KMS-11 (cell line): ENCODE data around the gene BCL2L14.
A peak's percentile ranks its signal among the peaks of the same experiment; 100 is the strongest.

ENCODE experiments used
- H2AFZ ChIP-seq: fragments of 200-600 bp; sonication (generic); 2 replicates; pipeline ENCODE4 v1.6.1; 2016; ENCODE audit warnings: antibody characterized with exemption, mixed run types, low read depth
- H3K27ac ChIP-seq: fragments of 200-600 bp; sonication (generic); 2 replicates; pipeline ENCODE4 v1.6.1; 2016; ENCODE audit warnings: mild to moderate bottlenecking, mixed run types
- H3K27me3 ChIP-seq: fragments of 200-600 bp; sonication (generic); 2 replicates; pipeline ENCODE4 v1.6.1; 2017; ENCODE audit warnings: mild to moderate bottlenecking, low read depth, mixed run types, moderate library complexity; ENCODE audit not compliant: insufficient read depth
- H3K36me3 ChIP-seq: fragments of 200-600 bp; sonication (generic); 2 replicates; pipeline ENCODE4 v1.6.1; 2017; ENCODE audit warnings: mild to moderate bottlenecking, mixed run types; ENCODE audit not compliant: insufficient read depth
- H3K4me1 ChIP-seq: fragments of 200-600 bp; sonication (generic); 2 replicates; pipeline ENCODE4 v1.6.1; 2016; ENCODE audit warnings: mild to moderate bottlenecking, low read depth, mixed run types; ENCODE audit not compliant: poor library complexity, severe bottlenecking
- H3K4me2 ChIP-seq: fragments of 200-600 bp; sonication (generic); 2 replicates; pipeline ENCODE4 v1.7.0; 2016; ENCODE audit warnings: mild to moderate bottlenecking, mixed run types
- H3K4me3 ChIP-seq: fragments of 200-600 bp; sonication (generic); IDR thresholded peaks from 2 replicates; pipeline ENCODE4 v1.6.1; 2017; ENCODE audit warnings: low read depth, low read length, mixed read lengths; ENCODE audit not compliant: insufficient read depth
- H3K79me2 ChIP-seq: fragments of 200-600 bp; sonication (generic); 2 replicates; pipeline ENCODE4 v1.6.1; 2016; ENCODE audit warnings: low read depth, mixed run types; ENCODE audit not compliant: insufficient read depth
- H3K9ac ChIP-seq: fragments of 200-600 bp; sonication (generic); 2 replicates; pipeline ENCODE4 v1.6.1; 2016; ENCODE audit warnings: mild to moderate bottlenecking, mixed run types
- H4K20me1 ChIP-seq: fragments of 200-600 bp; sonication (generic); 2 replicates; pipeline ENCODE4 v1.6.1; 2016; ENCODE audit warnings: mild to moderate bottlenecking, mixed run types; ENCODE audit not compliant: insufficient read depth
- CTCF ChIP-seq: fragments of 200-600 bp; sonication (generic); conservative IDR thresholded peaks from 2 replicates; pipeline ENCODE4 v1.6.1; 2017; ENCODE audit warnings: low read depth, mild to moderate bottlenecking, antibody characterized with exemption, low read length, moderate library complexity, mixed read lengths

Gene BCL2L14

GRCh38 chr12:12072064-12072760 is 1.5 kb downstream of the BCL2L14 start:
- no peak overlapping the region for H3K4me2 ChIP-seq
- no peak overlapping the region for H3K4me3 ChIP-seq
- TF ChIP-seq CTCF: no peak
- H4K20me1 ChIP-seq: no peaks in the 10 kb centered on the region
- no peaks in the 10 kb centered on the region for H3K79me2 ChIP-seq
- H3K27ac ChIP-seq: no peak overlapping the region
- H3K9ac ChIP-seq: no peak overlapping the region
- H3K4me1 ChIP-seq: no peaks in the 10 kb centered on the region
- no peaks in the 10 kb centered on the region for H3K27me3 ChIP-seq
- no peaks in the 10 kb centered on the region for H3K36me3 ChIP-seq
- H2AFZ ChIP-seq: no peak overlapping the region

GRCh38 chr12:12079291-12079690 is 8.6 kb downstream of the BCL2L14 start:
- H3K4me1 ChIP-seq: no peaks in the 10 kb centered on the region
- H4K20me1 ChIP-seq: no peaks in the 10 kb centered on the region
- TF ChIP-seq CTCF: no peak
- no peak overlapping the region for H3K4me2 ChIP-seq
- H3K27me3 ChIP-seq: no peaks in the 10 kb centered on the region
- H3K27ac ChIP-seq: no peak overlapping the region
- no peak overlapping the region for H3K4me3 ChIP-seq
- H3K9ac ChIP-seq: no peak overlapping the region
- no peaks in the 10 kb centered on the region for H3K36me3 ChIP-seq
- H2AFZ ChIP-seq: no peak overlapping the region
- no peaks in the 10 kb centered on the region for H3K79me2 ChIP-seq

GRCh38 chr12:12081836-12082497 is 11.2 kb downstream of the BCL2L14 start:
- Histone ChIP-seq H3K4me2 (no peak overlapping the region), H3K9ac (no peak overlapping the region), H3K27me3 (no peaks in the 10 kb centered on the region), H3K4me3 (no peak overlapping the region), H3K79me2 (no peaks in the 10 kb centered on the region), H3K27ac (peak overlapping the region; percentile 12; the same call in 1 of the 2 replicates), H2AFZ (peak overlapping the region; percentile 42; the same call in 1 of the 2 replicates), H3K4me1 (no peaks in the 10 kb centered on the region), H3K36me3 (no peaks in the 10 kb centered on the region), H4K20me1 (no peaks in the 10 kb centered on the region)
- peak; percentile 49 for TF ChIP-seq CTCF

- Histone ChIP-seq H2AFZ (no peak overlapping the region), H3K9ac (no peak overlapping the region), H4K20me1 (no peaks in the 10 kb centered on the region), H3K79me2 (no peaks in the 10 kb centered on the region), H3K4me2 (no peak overlapping the region), H3K27ac (no peak overlapping the region), H3K4me1 (no peaks in the 10 kb centered on the region), H3K27me3 (no peaks in the 10 kb centered on the region), H3K4me3 (no peak overlapping the region), H3K36me3 (no peaks in the 10 kb centered on the region)
- TF ChIP-seq CTCF: no peak
Observed at GRCh38 chr12:12083688-12084087, 12.9 kb downstream of the BCL2L14 start.
